GM18507 (cell line): ENCODE measurements around the gene ADK.

Source experiments
- DNase-seq: peaks from one replicate; pipeline ENCODE4 v3.0.0; 2011; ENCODE audit warnings: low read depth; ENCODE audit not compliant: insufficient read length; ENCODE audit errors: extremely low spot score
- FAIRE-seq: peaks from 2 replicates; lab custom pipeline; 2011; peaks lifted over from hg19 to GRCh38; lab: Jason Lieb, UNC

The ADK gene

GRCh38 chr10:74383642-74384041 is 232.6 kb downstream of the ADK start:
- FAIRE-seq: no peak

GRCh38 chr10:74384615-74385183 is 233.7 kb downstream of the ADK start:
- FAIRE-seq (no peak), DNase-seq (no peak)

More at GRCh38 chr10:74383642-74384041, 232.6 kb downstream of the ADK start:
- DNase-seq: no peak

GRCh38 chr10:74388801-74389200 is 237.8 kb downstream of the ADK start:
- no peak for DNase-seq
- no peak for FAIRE-seq

- FAIRE-seq (no peak), DNase-seq (no peak)
Measured at GRCh38 chr10:74391786-74392185, 240.8 kb downstream of the ADK start.

- FAIRE-seq: no peak
Measured at GRCh38 chr10:74394416-74394969, 243.5 kb downstream of the ADK start.

GRCh38 chr10:74400186-74400585 is 249.2 kb downstream of the ADK start:
- FAIRE-seq (no peak), DNase-seq (no peak)

More at GRCh38 chr10:74394416-74394969, 243.5 kb downstream of the ADK start:
- no peak for DNase-seq

- FAIRE-seq: no peak
- DNase-seq: no peak
Measured at GRCh38 chr10:74406006-74406405, 255.0 kb downstream of the ADK start.

GRCh38 chr10:74415146-74415839 is 264.3 kb downstream of the ADK start:
- FAIRE-seq (no peak), DNase-seq (no peak)

- no peak for FAIRE-seq
- DNase-seq: no peak
Measured at GRCh38 chr10:74417397-74417796, 266.4 kb downstream of the ADK start.

GRCh38 chr10:74418285-74418872 is 267.4 kb downstream of the ADK start:
- FAIRE-seq (no peak), DNase-seq (no peak)

- FAIRE-seq (no peak), DNase-seq (no peak)
Measured at GRCh38 chr10:74419491-74419951, 268.5 kb downstream of the ADK start.

- FAIRE-seq (peak; percentile 59), DNase-seq (no peak)
Measured at GRCh38 chr10:74419958-74420375, 268.9 kb downstream of the ADK start.

GRCh38 chr10:74424565-74424964 is 273.5 kb downstream of the ADK start:
- FAIRE-seq: no peak
- no peak for DNase-seq

- no peak for FAIRE-seq
- DNase-seq: no peak
Measured at GRCh38 chr10:74425456-74426001, 274.5 kb downstream of the ADK start.

- DNase-seq (no peak), FAIRE-seq (no peak)
Measured at GRCh38 chr10:74431816-74432215, 280.8 kb downstream of the ADK start.

- no peak for DNase-seq
- FAIRE-seq: no peak
Measured at GRCh38 chr10:74432841-74433594, 282.0 kb downstream of the ADK start.

GRCh38 chr10:74433595-74433956 is 282.6 kb downstream of the ADK start:
- DNase-seq: no peak
- FAIRE-seq: no peak

GRCh38 chr10:74433993-74434392 is 283.0 kb downstream of the ADK start:
- FAIRE-seq: no peak
- no peak for DNase-seq

GRCh38 chr10:74434547-74434946 is 283.5 kb downstream of the ADK start:
- DNase-seq (no peak), FAIRE-seq (no peak)
